Measurements from ENCODE around the gene L3MBTL4.

L3MBTL4 gene

GRCh38 chr18:6031442-6031841 is 383.3 kb downstream of the L3MBTL4 start:
- DNase-seq (ENCODE audit: low read depth in 2 of 2): no peak

GRCh38 chr18:6031002-6031401 is 383.7 kb downstream of the L3MBTL4 start:
- no peak for DNase-seq (ENCODE audit: low read depth in 2 of 2)

GRCh38 chr18:6024745-6025248 is 389.9 kb downstream of the L3MBTL4 start:
- DNase-seq (ENCODE audit: low read depth in 2 of 2): no peak

GRCh38 chr18:6023551-6023950 is 391.2 kb downstream of the L3MBTL4 start:
- no peak for DNase-seq (ENCODE audit: low read depth in 2 of 2)

- DNase-seq (ENCODE audit: low read depth in 2 of 2): no peak
Measured at GRCh38 chr18:6022845-6023244, 391.9 kb downstream of the L3MBTL4 start.

GRCh38 chr18:6022074-6022444 is 392.7 kb downstream of the L3MBTL4 start:
- no peak for DNase-seq (ENCODE audit: low read depth in 2 of 2)

- no peak for DNase-seq (ENCODE audit: low read depth in 2 of 2)
Measured at GRCh38 chr18:6021306-6022073, 393.2 kb downstream of the L3MBTL4 start.

- DNase-seq (ENCODE audit: low read depth in 2 of 2): no peak
Measured at GRCh38 chr18:6018671-6019070, 396.0 kb downstream of the L3MBTL4 start.

- no peak for DNase-seq (ENCODE audit: low read depth in 2 of 2)
Measured at GRCh38 chr18:6017171-6017570, 397.5 kb downstream of the L3MBTL4 start.

- no peak for DNase-seq (ENCODE audit: low read depth in 2 of 2)
Measured at GRCh38 chr18:6015364-6015763, 399.3 kb downstream of the L3MBTL4 start.

GRCh38 chr18:6013171-6013810 is 401.4 kb downstream of the L3MBTL4 start:
- no peak for DNase-seq (ENCODE audit: low read depth in 2 of 2)

GRCh38 chr18:6010921-6011320 is 403.8 kb downstream of the L3MBTL4 start:
- no peak for DNase-seq (ENCODE audit: low read depth in 2 of 2)

GRCh38 chr18:6010284-6010683 is 404.4 kb downstream of the L3MBTL4 start:
- no peak for DNase-seq (ENCODE audit: low read depth in 2 of 2)

GRCh38 chr18:6009756-6010155 is 405.0 kb downstream of the L3MBTL4 start:
- no peak for DNase-seq (ENCODE audit: low read depth in 2 of 2)

- peak in 1 of 2 experiments; percentile 1 for DNase-seq (ENCODE audit: low read depth in 2 of 2)
Measured at GRCh38 chr18:6004683-6005082, 410.0 kb downstream of the L3MBTL4 start.

- no peak for DNase-seq (ENCODE audit: low read depth in 2 of 2)
Measured at GRCh38 chr18:6004119-6004518, 410.6 kb downstream of the L3MBTL4 start.

- DNase-seq (ENCODE audit: low read depth in 2 of 2): no peak
Measured at GRCh38 chr18:6001867-6002266, 412.8 kb downstream of the L3MBTL4 start.

GRCh38 chr18:5998907-5999306 is 415.8 kb downstream of the L3MBTL4 start:
- no peak for DNase-seq (ENCODE audit: low read depth in 2 of 2)

- DNase-seq (ENCODE audit: low read depth in 2 of 2): no peak
Measured at GRCh38 chr18:5998166-5998881, 416.4 kb downstream of the L3MBTL4 start.

GRCh38 chr18:5997361-5997760 is 417.4 kb downstream of the L3MBTL4 start:
- no peak for DNase-seq (ENCODE audit: low read depth in 2 of 2)

GRCh38 chr18:5995626-5996025 is 419.1 kb downstream of the L3MBTL4 start:
- no peak for DNase-seq (ENCODE audit: low read depth in 2 of 2)

- DNase-seq (ENCODE audit: low read depth in 2 of 2): no peak
Measured at GRCh38 chr18:5993938-5994337, 420.8 kb downstream of the L3MBTL4 start.

GRCh38 chr18:5992381-5992780 is 422.3 kb downstream of the L3MBTL4 start:
- DNase-seq (ENCODE audit: low read depth in 2 of 2): no peak
